IPS-20b (cell line): ENCODE measurements around the gene EXOC8.

Experiments used
- H3K27ac ChIP-seq: one replicate; pipeline ENCODE4 v1.5.1; 2013; ENCODE audit warnings: low read length
- H3K27me3 ChIP-seq: 2 replicates; pipeline ENCODE4 v1.6.1; 2013; ENCODE audit warnings: mild to moderate bottlenecking, low read length, inconsistent platforms; ENCODE audit not compliant: insufficient read depth
- H3K36me3 ChIP-seq: 2 replicates; pipeline ENCODE4 v1.6.1; 2013; ENCODE audit warnings: low read depth, mild to moderate bottlenecking, inconsistent platforms, low read length, moderate library complexity; ENCODE audit not compliant: insufficient read depth
- H3K4me1 ChIP-seq: 2 replicates; pipeline ENCODE4 v1.6.1; 2013; ENCODE audit warnings: mild to moderate bottlenecking, control low read depth, inconsistent platforms, low read length, moderate library complexity; ENCODE audit not compliant: insufficient read depth
- H3K4me3 ChIP-seq: 2 replicates; pipeline ENCODE4 v1.5.1; 2013; ENCODE audit warnings: mild to moderate bottlenecking, low read length, inconsistent platforms
- H3K9ac ChIP-seq: 2 replicates; pipeline ENCODE4 v1.6.1; 2013; ENCODE audit warnings: low read depth, mild to moderate bottlenecking, inconsistent platforms, low read length, moderate library complexity
- H3K9me3 ChIP-seq: 2 replicates; pipeline ENCODE4 v1.6.1; 2013; ENCODE audit warnings: mild to moderate bottlenecking, low read depth, low read length, inconsistent platforms; ENCODE audit not compliant: insufficient read depth

EXOC8 gene

GRCh38 chr1:231327617-231328016, 10.0 kb downstream of the EXOC8 start:
- Histone ChIP-seq H3K9ac (no peak overlapping the region), H3K9me3 (no peaks in the 10 kb centered on the region), H3K27ac (no peak overlapping the region), H3K4me3 (no peak overlapping the region), H3K27me3 (no peaks in the 10 kb centered on the region), H3K4me1 (no peaks in the 10 kb centered on the region), H3K36me3 (no peaks in the 10 kb centered on the region)

DNA sequence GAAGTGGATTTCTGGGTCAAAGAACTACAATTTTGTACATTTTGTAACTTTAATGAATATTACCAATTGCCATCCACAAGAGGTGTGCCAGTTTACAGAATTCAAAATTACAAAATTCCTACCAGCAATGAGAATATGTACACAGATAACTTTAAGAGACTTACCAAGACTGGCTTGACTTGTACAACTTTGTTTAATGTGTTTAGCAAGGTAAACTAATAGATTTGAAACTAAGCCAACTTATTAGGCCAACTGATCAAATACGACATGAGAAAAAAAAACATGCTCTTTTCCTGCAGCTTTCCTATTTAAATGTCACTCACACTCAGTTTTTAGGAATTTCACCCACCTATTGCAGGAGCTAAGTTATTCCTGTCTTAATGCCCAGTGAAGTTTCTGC, 11.4 kb downstream of the EXOC8 start:
- Histone ChIP-seq H3K9me3 (no peaks in the 10 kb centered on the region), H3K27ac (no peak overlapping the region), H3K4me3 (no peak overlapping the region), H3K36me3 (no peaks in the 10 kb centered on the region), H3K9ac (no peak overlapping the region), H3K27me3 (no peaks in the 10 kb centered on the region), H3K4me1 (no peaks in the 10 kb centered on the region)

- H3K27ac ChIP-seq, result no peak overlapping the region
- no peaks in the 10 kb centered on the region for H3K36me3 ChIP-seq
- H3K4me3 ChIP-seq, result no peak overlapping the region
- no peaks in the 10 kb centered on the region for H3K4me1 ChIP-seq
- no peak overlapping the region for H3K9ac ChIP-seq
- no peaks in the 10 kb centered on the region for H3K27me3 ChIP-seq
- H3K9me3 ChIP-seq, result no peaks in the 10 kb centered on the region
Measured at GRCh38 chr1:231324660-231325059, 13.0 kb downstream of the EXOC8 start.

- Histone ChIP-seq H3K9me3 (no peaks in the 10 kb centered on the region), H3K27me3 (no peaks in the 10 kb centered on the region), H3K4me1 (no peaks in the 10 kb centered on the region), H3K36me3 (no peaks in the 10 kb centered on the region), H3K9ac (no peak overlapping the region), H3K4me3 (no peak overlapping the region), H3K27ac (no peak overlapping the region)
Measured at GRCh38 chr1:231322880-231323530, 14.6 kb downstream of the EXOC8 start.

DNA sequence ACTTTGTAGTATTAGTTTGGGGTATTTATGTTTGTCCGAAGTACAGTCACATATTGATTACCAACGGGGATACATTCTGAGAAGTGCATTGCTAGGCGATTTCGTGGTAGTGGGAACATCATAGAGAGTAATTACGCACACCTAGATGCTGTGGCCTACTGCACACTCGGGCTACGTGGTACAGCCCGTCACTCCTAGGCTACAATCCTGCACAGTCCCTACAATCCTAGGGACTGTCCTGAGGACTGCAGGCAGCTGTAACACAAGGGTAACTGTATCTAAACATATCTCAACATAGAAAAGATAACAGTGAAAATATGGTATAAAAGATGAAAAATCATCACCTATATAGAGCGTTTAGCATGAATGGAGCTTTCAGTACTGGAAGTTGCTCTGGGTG, 18.6 kb downstream of the EXOC8 start:
- H3K36me3 ChIP-seq, result no peaks in the 10 kb centered on the region
- H3K9me3 ChIP-seq, result no peaks in the 10 kb centered on the region
- no peak overlapping the region for H3K4me3 ChIP-seq
- H3K9ac ChIP-seq, result no peak overlapping the region
- no peaks in the 10 kb centered on the region for H3K27me3 ChIP-seq
- no peaks in the 10 kb centered on the region for H3K4me1 ChIP-seq
- no peak overlapping the region for H3K27ac ChIP-seq

DNA sequence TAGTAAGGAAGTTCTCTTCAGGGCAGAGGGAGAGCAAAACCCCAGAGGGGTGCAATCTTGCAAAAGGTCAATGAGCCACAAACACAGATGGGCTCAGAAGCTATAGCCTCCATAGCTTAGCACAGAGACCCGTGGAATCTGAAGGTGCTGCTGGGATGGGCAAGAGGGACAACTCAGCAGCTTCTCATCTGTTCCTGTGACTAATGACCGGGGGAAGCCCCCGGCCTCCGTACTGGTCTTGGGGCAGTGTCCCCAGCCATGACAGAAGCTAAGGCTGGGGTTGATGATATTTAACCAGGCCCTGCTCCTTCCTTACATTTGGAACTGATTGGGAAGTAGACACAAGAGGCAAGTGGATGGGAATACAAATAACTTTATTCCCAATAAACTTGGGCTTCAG, 19.1 kb downstream of the EXOC8 start:
- H3K36me3 ChIP-seq, result no peaks in the 10 kb centered on the region

DNA sequence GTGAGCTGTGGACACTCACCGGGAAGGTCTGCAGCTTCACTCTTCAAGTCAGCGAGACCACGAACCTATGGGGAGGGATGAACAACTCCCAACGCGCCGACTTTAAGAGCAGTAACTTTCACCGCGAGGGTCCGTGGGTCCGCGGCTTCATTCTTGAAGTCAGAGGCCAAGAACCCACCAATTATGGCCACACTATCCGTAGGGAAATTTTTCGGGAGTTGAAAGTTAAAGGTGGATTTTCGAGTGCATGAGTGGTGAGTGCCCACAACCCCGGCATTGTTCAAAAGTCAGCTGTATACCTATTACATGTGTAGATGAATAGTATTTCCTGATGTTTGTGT, 19.7 kb downstream of the EXOC8 start:
- Histone ChIP-seq H3K9ac (no peak overlapping the region), H3K4me3 (no peak overlapping the region), H3K36me3 (no peaks in the 10 kb centered on the region), H3K27ac (no peak overlapping the region), H3K9me3 (no peaks in the 10 kb centered on the region), H3K4me1 (no peaks in the 10 kb centered on the region), H3K27me3 (no peaks in the 10 kb centered on the region)

More for the DNA sequence above, 19.1 kb downstream of the EXOC8 start:
- Histone ChIP-seq H3K9me3 (no peaks in the 10 kb centered on the region), H3K4me1 (no peaks in the 10 kb centered on the region), H3K27me3 (no peaks in the 10 kb centered on the region), H3K4me3 (no peak overlapping the region), H3K9ac (no peak overlapping the region), H3K27ac (no peak overlapping the region)

GRCh38 chr1:231317306-231318014, 20.2 kb downstream of the EXOC8 start:
- Histone ChIP-seq H3K27ac (no peak overlapping the region), H3K9me3 (no peaks in the 10 kb centered on the region), H3K4me1 (no peaks in the 10 kb centered on the region), H3K9ac (no peak overlapping the region), H3K36me3 (no peaks in the 10 kb centered on the region), H3K27me3 (no peaks in the 10 kb centered on the region; the same call in 1 of the 2 replicates), H3K4me3 (no peak overlapping the region)

- Histone ChIP-seq H3K27me3 (no peaks in the 10 kb centered on the region; the same call in 1 of the 2 replicates), H3K4me3 (no peak overlapping the region), H3K9me3 (no peaks in the 10 kb centered on the region), H3K36me3 (no peaks in the 10 kb centered on the region), H3K27ac (no peak overlapping the region), H3K4me1 (no peaks in the 10 kb centered on the region), H3K9ac (no peak overlapping the region)
Measured at GRCh38 chr1:231315887-231316286, 21.8 kb downstream of the EXOC8 start.

- Histone ChIP-seq H3K36me3 (no peaks in the 10 kb centered on the region), H3K27me3 (no peaks in the 10 kb centered on the region; the same call in 1 of the 2 replicates)
Measured at GRCh38 chr1:231313661-231314060, 24.0 kb downstream of the EXOC8 start.

DNA sequence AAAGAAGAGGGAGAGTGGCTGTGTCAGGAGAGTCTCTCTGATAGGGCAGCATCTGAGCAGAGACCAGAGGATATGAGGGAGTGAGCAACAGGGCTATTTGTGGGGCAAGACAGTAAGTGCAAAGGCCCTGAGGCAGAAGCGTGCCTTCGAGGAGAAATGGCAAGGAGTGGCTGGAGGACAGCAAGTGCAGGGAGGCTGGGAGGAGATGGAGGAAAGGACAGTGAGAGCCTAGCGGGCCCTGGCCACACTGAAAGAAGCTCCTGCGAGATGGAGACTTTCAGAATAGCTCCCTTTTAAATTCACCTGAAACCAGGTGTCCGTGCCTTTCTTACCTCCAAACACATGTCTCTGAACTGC, 25.2 kb downstream of the EXOC8 start:
- Histone ChIP-seq H3K27me3 (no peaks in the 10 kb centered on the region; the same call in 1 of the 2 replicates), H3K4me3 (no peak overlapping the region), H3K9me3 (no peaks in the 10 kb centered on the region), H3K36me3 (no peaks in the 10 kb centered on the region), H3K27ac (no peak overlapping the region), H3K9ac (no peak overlapping the region), H3K4me1 (no peaks in the 10 kb centered on the region)

More at GRCh38 chr1:231313661-231314060, 24.0 kb downstream of the EXOC8 start:
- Histone ChIP-seq H3K4me1 (no peaks in the 10 kb centered on the region), H3K9ac (no peak overlapping the region), H3K9me3 (no peaks in the 10 kb centered on the region), H3K4me3 (no peak overlapping the region), H3K27ac (no peak overlapping the region)

DNA sequence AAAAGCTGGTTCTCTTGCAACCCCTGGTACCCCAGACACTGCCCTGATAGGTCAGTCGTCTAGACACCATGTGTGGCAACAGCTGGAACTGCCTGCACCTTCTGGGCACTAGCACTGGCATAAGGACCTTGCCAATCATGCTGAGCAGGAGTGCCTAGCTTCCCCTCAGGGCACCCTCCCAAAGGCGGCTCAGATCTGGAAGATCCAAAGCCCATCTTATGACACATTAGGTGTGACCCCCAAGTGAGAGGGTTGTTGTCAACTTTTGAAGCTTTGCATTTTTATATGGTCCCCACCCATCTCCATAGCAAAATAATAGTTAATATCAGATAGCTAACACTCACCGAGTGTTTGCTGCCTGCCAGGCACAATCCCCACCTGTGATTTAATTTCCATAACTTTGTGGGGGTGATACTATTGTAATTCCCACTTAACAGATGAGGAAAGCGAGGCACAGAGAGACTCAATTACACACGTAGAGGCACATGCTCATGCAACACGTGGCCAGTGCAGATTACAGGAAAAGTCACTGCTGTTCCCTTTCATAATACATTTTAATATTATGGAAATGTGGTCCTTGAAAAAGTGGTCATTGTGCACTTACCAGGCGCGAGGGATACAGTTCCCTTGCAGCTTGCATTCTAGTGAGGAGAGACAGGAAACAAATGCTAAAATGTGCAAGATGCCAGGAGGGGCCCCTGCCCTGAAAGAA, 25.8 kb downstream of the EXOC8 start:
- H3K27me3 ChIP-seq, result no peaks in the 10 kb centered on the region; the same call in 1 of the 2 replicates
- H3K4me1 ChIP-seq, result no peaks in the 10 kb centered on the region
- no peak overlapping the region for H3K27ac ChIP-seq
- H3K9ac ChIP-seq, result no peak overlapping the region
- no peaks in the 10 kb centered on the region for H3K9me3 ChIP-seq
- no peaks in the 10 kb centered on the region for H3K36me3 ChIP-seq
- no peak overlapping the region for H3K4me3 ChIP-seq
